ENCODE results near the gene GALNTL6. TPM values are rescaled to one million over a fixed set of nuclear protein-coding genes. Genes with fewer than 3 reads are reported as not detected.

The GALNTL6 gene
- total RNA-seq, 2 experiments from 2014 or later: not detected

GRCh38 chr4:172802032-172802431 lies 988.8 kb downstream of the GALNTL6 start:
- no peaks in the 10 kb centered on the region for H3K36me3 Mint-ChIP-seq
- H3K4me1 Mint-ChIP-seq: no peaks in the 10 kb centered on the region
- DNase-seq: no peak
- no peaks in the 10 kb centered on the region for H3K9me3 Mint-ChIP-seq
- H3K27ac Mint-ChIP-seq: no peak overlapping the region
- H3K27me3 Mint-ChIP-seq: no peaks in the 10 kb centered on the region
- no peak overlapping the region for H3K4me3 Mint-ChIP-seq

- peaks cover 3% of the 10 kb centered on the region for H3K27me3 Mint-ChIP-seq
- H3K4me3 Mint-ChIP-seq: no peak overlapping the region
- H3K4me1 Mint-ChIP-seq: no peaks in the 10 kb centered on the region
- H3K9me3 Mint-ChIP-seq: no peaks in the 10 kb centered on the region
- DNase-seq: no peak
- H3K36me3 Mint-ChIP-seq: no peaks in the 10 kb centered on the region
- H3K27ac Mint-ChIP-seq: no peak overlapping the region
Observed at GRCh38 chr4:172806841-172807240, 993.6 kb downstream of the GALNTL6 start.

GRCh38 chr4:172808196-172808595 lies 995.0 kb downstream of the GALNTL6 start:
- H3K27me3 Mint-ChIP-seq: peaks cover 3% of the 10 kb centered on the region
- H3K27ac Mint-ChIP-seq: no peak overlapping the region
- H3K4me1 Mint-ChIP-seq: no peaks in the 10 kb centered on the region
- no peaks in the 10 kb centered on the region for H3K36me3 Mint-ChIP-seq
- no peak overlapping the region for H3K4me3 Mint-ChIP-seq
- no peaks in the 10 kb centered on the region for H3K9me3 Mint-ChIP-seq
- no peak for DNase-seq

- H3K9me3 Mint-ChIP-seq: no peaks in the 10 kb centered on the region
- peaks cover 7% of the 10 kb centered on the region for H3K27me3 Mint-ChIP-seq
- peaks cover 2% of the 10 kb centered on the region for H3K4me1 Mint-ChIP-seq
- no peak overlapping the region for H3K27ac Mint-ChIP-seq
- H3K4me3 Mint-ChIP-seq: no peak overlapping the region
- no peak for DNase-seq
- no peaks in the 10 kb centered on the region for H3K36me3 Mint-ChIP-seq
Observed at GRCh38 chr4:172809319-172809718, 996.1 kb downstream of the GALNTL6 start.

- DNase-seq: no peak
- Mint-ChIP-seq H3K36me3 (no peaks in the 10 kb centered on the region), H3K4me3 (no peak overlapping the region), H3K4me1 (peaks cover 2% of the 10 kb centered on the region), H3K27ac (no peak overlapping the region), H3K27me3 (peaks cover 11% of the 10 kb centered on the region), H3K9me3 (no peaks in the 10 kb centered on the region)
Observed at GRCh38 chr4:172813359-172813923, 1000.2 kb downstream of the GALNTL6 start.

GRCh38 chr4:172815499-172816164 lies 1002.4 kb downstream of the GALNTL6 start:
- H3K27ac Mint-ChIP-seq: no peak overlapping the region
- no peak for DNase-seq
- no peak overlapping the region for H3K4me3 Mint-ChIP-seq
- H3K27me3 Mint-ChIP-seq: peaks cover 7% of the 10 kb centered on the region
- H3K36me3 Mint-ChIP-seq: no peaks in the 10 kb centered on the region
- no peaks in the 10 kb centered on the region for H3K9me3 Mint-ChIP-seq
- H3K4me1 Mint-ChIP-seq: peaks cover 2% of the 10 kb centered on the region

- Mint-ChIP-seq H3K27me3 (peaks cover 3% of the 10 kb centered on the region), H3K27ac (no peak overlapping the region), H3K4me3 (no peak overlapping the region), H3K9me3 (no peaks in the 10 kb centered on the region), H3K4me1 (no peaks in the 10 kb centered on the region), H3K36me3 (no peaks in the 10 kb centered on the region)
- no peak for DNase-seq
Observed at GRCh38 chr4:172818901-172819300, 1005.7 kb downstream of the GALNTL6 start.

- DNase-seq: no peak
- Mint-ChIP-seq H3K36me3 (no peaks in the 10 kb centered on the region), H3K9me3 (no peaks in the 10 kb centered on the region), H3K4me3 (no peak overlapping the region), H3K27me3 (peaks cover 3% of the 10 kb centered on the region), H3K4me1 (no peaks in the 10 kb centered on the region), H3K27ac (no peak overlapping the region)
Observed at GRCh38 chr4:172819353-172819752, 1006.1 kb downstream of the GALNTL6 start.

GRCh38 chr4:172822331-172822730 lies 1009.1 kb downstream of the GALNTL6 start:
- Mint-ChIP-seq H3K27me3 (no peaks in the 10 kb centered on the region), H3K36me3 (no peaks in the 10 kb centered on the region), H3K4me3 (no peak overlapping the region), H3K27ac (no peak overlapping the region), H3K4me1 (no peaks in the 10 kb centered on the region), H3K9me3 (no peaks in the 10 kb centered on the region)
- no peak for DNase-seq

- Mint-ChIP-seq H3K4me3 (no peak overlapping the region), H3K27me3 (peaks cover 5% of the 10 kb centered on the region), H3K36me3 (no peaks in the 10 kb centered on the region), H3K4me1 (no peaks in the 10 kb centered on the region), H3K9me3 (no peaks in the 10 kb centered on the region), H3K27ac (no peak overlapping the region)
- no peak for DNase-seq
Observed at GRCh38 chr4:172826346-172826745, 1013.1 kb downstream of the GALNTL6 start.

GRCh38 chr4:172826861-172827260 lies 1013.7 kb downstream of the GALNTL6 start:
- no peaks in the 10 kb centered on the region for H3K4me1 Mint-ChIP-seq
- H3K27me3 Mint-ChIP-seq: peaks cover 5% of the 10 kb centered on the region
- H3K36me3 Mint-ChIP-seq: no peaks in the 10 kb centered on the region
- no peak overlapping the region for H3K27ac Mint-ChIP-seq
- H3K4me3 Mint-ChIP-seq: no peak overlapping the region
- DNase-seq: no peak
- H3K9me3 Mint-ChIP-seq: no peaks in the 10 kb centered on the region

GRCh38 chr4:172830295-172830764 lies 1017.1 kb downstream of the GALNTL6 start:
- no peaks in the 10 kb centered on the region for H3K36me3 Mint-ChIP-seq
- no peaks in the 10 kb centered on the region for H3K9me3 Mint-ChIP-seq
- H3K4me1 Mint-ChIP-seq: no peaks in the 10 kb centered on the region
- H3K27ac Mint-ChIP-seq: no peak overlapping the region
- DNase-seq: no peak
- H3K27me3 Mint-ChIP-seq: peaks cover 5% of the 10 kb centered on the region
- no peak overlapping the region for H3K4me3 Mint-ChIP-seq

- H3K27ac Mint-ChIP-seq: no peak overlapping the region
- H3K27me3 Mint-ChIP-seq: no peaks in the 10 kb centered on the region
- H3K9me3 Mint-ChIP-seq: no peaks in the 10 kb centered on the region
- no peaks in the 10 kb centered on the region for H3K36me3 Mint-ChIP-seq
- no peaks in the 10 kb centered on the region for H3K4me1 Mint-ChIP-seq
- no peak overlapping the region for H3K4me3 Mint-ChIP-seq
- DNase-seq: no peak
Observed at GRCh38 chr4:172836661-172837060, 1023.5 kb downstream of the GALNTL6 start.

- Mint-ChIP-seq H3K9me3 (no peaks in the 10 kb centered on the region), H3K36me3 (no peaks in the 10 kb centered on the region), H3K4me3 (no peak overlapping the region), H3K4me1 (no peaks in the 10 kb centered on the region), H3K27ac (no peak overlapping the region), H3K27me3 (no peaks in the 10 kb centered on the region)
- DNase-seq: no peak
Observed at GRCh38 chr4:172838111-172838510, 1024.9 kb downstream of the GALNTL6 start.

- no peak for DNase-seq
- H3K9me3 Mint-ChIP-seq: no peaks in the 10 kb centered on the region
- H3K27me3 Mint-ChIP-seq: no peaks in the 10 kb centered on the region
- no peaks in the 10 kb centered on the region for H3K36me3 Mint-ChIP-seq
- no peak overlapping the region for H3K27ac Mint-ChIP-seq
- H3K4me3 Mint-ChIP-seq: no peak overlapping the region
- H3K4me1 Mint-ChIP-seq: no peaks in the 10 kb centered on the region
Observed at GRCh38 chr4:172838943-172839342, 1025.7 kb downstream of the GALNTL6 start.

GRCh38 chr4:172842779-172843178 lies 1029.6 kb downstream of the GALNTL6 start:
- H3K36me3 Mint-ChIP-seq: no peaks in the 10 kb centered on the region
- no peak for DNase-seq
- H3K4me3 Mint-ChIP-seq: no peak overlapping the region
- no peak overlapping the region for H3K27ac Mint-ChIP-seq
- H3K4me1 Mint-ChIP-seq: no peaks in the 10 kb centered on the region
- peaks cover 5% of the 10 kb centered on the region for H3K27me3 Mint-ChIP-seq
- no peaks in the 10 kb centered on the region for H3K9me3 Mint-ChIP-seq
